GM13976 (cell line): ENCODE results near the gene PRKAR1B.

Source experiments
- DNase-seq: peaks from one replicate; pipeline ENCODE4 v3.0.0; 2012; ENCODE audit warnings: low spot score
- CTCF ChIP-seq: IDR thresholded peaks from 2 replicates; pipeline ENCODE4 v1.5.1; 2012; ENCODE audit warnings: borderline replicate concordance, mild to moderate bottlenecking; ENCODE audit not compliant: insufficient read depth; ENCODE audit errors: extremely low read depth, missing control alignments, control extremely low read depth
- in situ Hi-C: fragments of 300-500 bp; cut with MboI; formaldehyde crosslinking; loops from one replicate; pipeline ENCODE4 v1.12.0; 2022; ENCODE audit warnings: low sequenced_read_pairs, mixed read lengths, inconsistent platforms; ENCODE audit not compliant: unreplicated experiment

The PRKAR1B gene

GRCh38 chr7:608361-608760 lies 118.7 kb downstream of the PRKAR1B start:
- DNase-seq, result no peak
- in situ Hi-C loops, result no loop called here
- no peak for TF ChIP-seq CTCF

- in situ Hi-C loops, result no loop called here
- TF ChIP-seq CTCF, result no peak
- no peak for DNase-seq
These were observed 119.1 kb downstream of the PRKAR1B start for GRCh38 chr7:607938-608337.

- no peak for DNase-seq
- in situ Hi-C loops, result no loop called here
- TF ChIP-seq CTCF, result no peak
These were observed 121.2 kb downstream of the PRKAR1B start for GRCh38 chr7:605661-606450.

GRCh38 chr7:604884-605531 lies 122.1 kb downstream of the PRKAR1B start:
- in situ Hi-C loops, result no loop called here
- DNase-seq, result no peak
- no peak for TF ChIP-seq CTCF

- in situ Hi-C loops, result no loop called here
- peak; percentile 91 for DNase-seq
- TF ChIP-seq CTCF, result no peak
These were observed 122.8 kb downstream of the PRKAR1B start for GRCh38 chr7:604001-604883.
